Fibroblast of lung (primary cell): ENCODE data around the gene PGA5.

ENCODE experiments used
- CTCF ChIP-seq, 2 donors: IDR thresholded peaks in 1 of 2; conservative IDR thresholded peaks in 1 of 2; 1 replicate in 1 of 2; 2 replicates in 1 of 2; pipeline ENCODE4 v1.5.1; 2011 to 2012; ENCODE audit warnings: low read length in 2 of 2, control low read depth in 1 of 2, inconsistent platforms in 1 of 2, low read depth in 1 of 2, mild to moderate bottlenecking in 1 of 2
- EZH2 ChIP-seq: IDR thresholded peaks from 2 replicates; pipeline ENCODE4 v1.5.1; 2012; ENCODE audit warnings: low read length, control low read depth, mild to moderate bottlenecking; ENCODE audit errors: missing control alignments

GRCh38 chr11:61298663-61299244 is 57.8 kb downstream of the PGA5 start:
- no peak for TF ChIP-seq CTCF (conservative IDR thresholded peaks at IDR 0.05 in 1 of 2, IDR thresholded peaks at IDR 0.05 in 1 of 2; ENCODE audit: low read depth in 1 of 2, low read length in 2 of 2)
- TF ChIP-seq EZH2: no peak
